ENCODE measurements around the gene DRG2.
A peak's percentile ranks its signal among the peaks of the same experiment; 100 is the strongest.

The DRG2 gene

GRCh38 chr17:18079543-18079942 lies 8.2 kb upstream of the DRG2 start:
- no peak for DNase-seq

GRCh38 chr17:18084256-18084655 lies 3.5 kb upstream of the DRG2 start:
- DNase-seq: no peak

GRCh38 chr17:18089613-18090012 lies 1.9 kb downstream of the DRG2 start:
- no peak for DNase-seq

GRCh38 chr17:18093616-18094408 lies 6.1 kb downstream of the DRG2 start:
- peak; percentile 5 for DNase-seq

- no peak for DNase-seq
Observed at GRCh38 chr17:18094409-18094807, 6.7 kb downstream of the DRG2 start.

GRCh38 chr17:18099516-18099915 lies 11.8 kb downstream of the DRG2 start:
- no peak for DNase-seq

GRCh38 chr17:18100616-18101015 lies 12.9 kb downstream of the DRG2 start:
- no peak for DNase-seq

GRCh38 chr17:18101828-18102227 lies 14.1 kb downstream of the DRG2 start:
- DNase-seq: no peak

- no peak for DNase-seq
Observed at GRCh38 chr17:18102640-18103039, 14.9 kb downstream of the DRG2 start.

- no peak for DNase-seq
Observed at GRCh38 chr17:18105027-18105426, 17.3 kb downstream of the DRG2 start.

GRCh38 chr17:18105595-18105994 lies 17.8 kb downstream of the DRG2 start:
- DNase-seq: no peak

GRCh38 chr17:18106211-18106610 lies 18.5 kb downstream of the DRG2 start:
- DNase-seq: no peak

- no peak for DNase-seq
Observed at GRCh38 chr17:18107061-18107790, 19.5 kb downstream of the DRG2 start.

GRCh38 chr17:18107971-18108370 lies 20.2 kb downstream of the DRG2 start:
- no peak for DNase-seq

- no peak for DNase-seq
Observed at GRCh38 chr17:18108401-18109312, 20.9 kb downstream of the DRG2 start, which contains the start of gene MYO15A. Gene MYO15A, plus strand, starts transcription at chr17:18108756. Its CDS starts 10,045 bp downstream, at chr17:18118801.

GRCh38 chr17:18109935-18110485 lies 22.3 kb downstream of the DRG2 start:
- no peak for DNase-seq

GRCh38 chr17:18110636-18111145 lies 22.9 kb downstream of the DRG2 start:
- DNase-seq: no peak

- DNase-seq: no peak
Observed at GRCh38 chr17:18111330-18111971, 23.7 kb downstream of the DRG2 start.

- DNase-seq: no peak
Observed at GRCh38 chr17:18115517-18115916, 27.8 kb downstream of the DRG2 start.

- DNase-seq: no peak
Observed at GRCh38 chr17:18116078-18116477, 28.3 kb downstream of the DRG2 start.

- no peak for DNase-seq
Observed at GRCh38 chr17:18117533-18117932, 29.8 kb downstream of the DRG2 start.
